H9 (cell line): ENCODE measurements around the gene CHST13. TPM values are rescaled to one million over a fixed set of nuclear protein-coding genes. Genes with fewer than 3 reads are reported as not detected.

Source experiments
- DNase-seq: peaks from one replicate; pipeline ENCODE4 v3.0.0-alpha.2; 2017
- H2AFZ ChIP-seq: one replicate; pipeline ENCODE4 v1.6.1; 2013; ENCODE audit warnings: mild to moderate bottlenecking, low read length, control low read depth, moderate library complexity
- H2AK5ac ChIP-seq: 2 replicates; pipeline ENCODE4 v1.6.1; 2013; ENCODE audit warnings: low read length, control low read depth, mixed read lengths; ENCODE audit not compliant: insufficient read length
- H2BK120ac ChIP-seq: one replicate; pipeline ENCODE4 v1.6.1; 2013; ENCODE audit warnings: low read depth, mild to moderate bottlenecking, low read length, control low read depth, inconsistent platforms; ENCODE audit not compliant: poor library complexity, severe bottlenecking
- H2BK12ac ChIP-seq: 2 replicates; pipeline ENCODE4 v1.6.1; 2013; ENCODE audit warnings: low read length, control low read depth, mixed read lengths, low read depth; ENCODE audit not compliant: insufficient read length
- H2BK15ac ChIP-seq: 2 replicates; pipeline ENCODE4 v1.6.1; 2013; ENCODE audit warnings: low read depth, low read length, control low read depth
- H2BK20ac ChIP-seq: one replicate; pipeline ENCODE4 v1.6.1; 2013; ENCODE audit warnings: low read depth, mild to moderate bottlenecking, low read length, control low read depth, inconsistent platforms; ENCODE audit not compliant: poor library complexity, severe bottlenecking
- H2BK5ac ChIP-seq: 2 replicates; pipeline ENCODE4 v1.6.1; 2013; ENCODE audit warnings: low read length, control low read depth, mixed read lengths; ENCODE audit not compliant: insufficient read length
- H3K14ac ChIP-seq: 2 replicates; pipeline ENCODE4 v1.6.1; 2013; ENCODE audit warnings: low read length, control low read depth; ENCODE audit not compliant: insufficient read depth
- H3K18ac ChIP-seq: 2 replicates; pipeline ENCODE4 v1.6.1; 2013; ENCODE audit warnings: low read depth, mild to moderate bottlenecking, mixed read lengths, low read length, control low read depth; ENCODE audit not compliant: insufficient read length
- H3K23ac ChIP-seq: 2 replicates; pipeline ENCODE4 v1.6.1; 2013; ENCODE audit warnings: low read length, control low read depth, mixed read lengths, low read depth; ENCODE audit not compliant: insufficient read length
- H3K23me2 ChIP-seq: 2 replicates; pipeline ENCODE4 v1.6.1; 2013; ENCODE audit warnings: low read depth, mild to moderate bottlenecking, mixed read lengths, low read length, control low read depth; ENCODE audit not compliant: insufficient read length, poor library complexity, severe bottlenecking
- H3K27ac ChIP-seq: 2 replicates; pipeline ENCODE4 v1.5.1; 2013; ENCODE audit warnings: low read length, control low read depth, mixed read lengths, low read depth; ENCODE audit not compliant: insufficient read length
- H3K27me3 ChIP-seq: 2 replicates; pipeline ENCODE4 v1.6.1; 2013; ENCODE audit warnings: low read length, control low read depth, inconsistent platforms; ENCODE audit not compliant: insufficient read depth
- H3K4ac ChIP-seq: 2 replicates; pipeline ENCODE4 v1.6.1; 2013; ENCODE audit warnings: low read depth, mild to moderate bottlenecking, control low read depth, inconsistent platforms, low read length, moderate library complexity
- H3K4me1 ChIP-seq: 2 replicates; pipeline ENCODE4 v1.6.1; 2013; ENCODE audit warnings: low read length, control low read depth, inconsistent platforms; ENCODE audit not compliant: insufficient read depth
- H3K4me2 ChIP-seq: 2 replicates; pipeline ENCODE4 v1.6.1; 2013; ENCODE audit warnings: low read length, control low read depth, mixed read lengths; ENCODE audit not compliant: insufficient read length, insufficient read depth
- H3K56ac ChIP-seq: 2 replicates; pipeline ENCODE4 v1.6.1; 2013; ENCODE audit warnings: low read depth, mild to moderate bottlenecking, mixed read lengths, low read length, control low read depth; ENCODE audit not compliant: insufficient read length
- H3K79me1 ChIP-seq: 2 replicates; pipeline ENCODE4 v1.6.1; 2013; ENCODE audit warnings: low read depth, mild to moderate bottlenecking, moderate library complexity, low read length, control low read depth, inconsistent platforms; ENCODE audit not compliant: insufficient read depth, poor library complexity, severe bottlenecking
- H3K79me2 ChIP-seq: 2 replicates; pipeline ENCODE4 v1.6.1; 2013; ENCODE audit warnings: low read length, control low read depth, inconsistent platforms; ENCODE audit not compliant: insufficient read depth
- H3K9ac ChIP-seq: 2 replicates; pipeline ENCODE4 v1.6.1; 2013; ENCODE audit warnings: low read length, control low read depth, mixed read lengths; ENCODE audit not compliant: insufficient read length; ENCODE audit errors: extremely low read depth
- H3K9me3 ChIP-seq: one replicate; pipeline ENCODE4 v1.6.1; 2013; ENCODE audit warnings: low read depth, low read length, inconsistent platforms; ENCODE audit not compliant: control insufficient read depth
- H3T11ph ChIP-seq: one replicate; pipeline ENCODE4 v1.6.1; 2013; ENCODE audit warnings: mild to moderate bottlenecking, low read length, control low read depth, inconsistent platforms
- H4K20me1 ChIP-seq: one replicate; pipeline ENCODE4 v1.6.1; 2013; ENCODE audit not compliant: control insufficient read depth, insufficient read length, insufficient read depth
- H4K5ac ChIP-seq: 2 replicates; pipeline ENCODE4 v1.6.1; 2013; ENCODE audit warnings: low read depth, mild to moderate bottlenecking, mixed read lengths, low read length, control low read depth; ENCODE audit not compliant: insufficient read length
- H4K8ac ChIP-seq: replicated peaks from 2 replicates; pipeline ENCODE4 v1.6.1; 2013; ENCODE audit warnings: low read length, control low read depth, mixed read lengths, low read depth; ENCODE audit not compliant: insufficient read length
- H4K91ac ChIP-seq: 2 replicates; pipeline ENCODE4 v1.6.1; 2013; ENCODE audit warnings: low read depth, mild to moderate bottlenecking, moderate library complexity, mixed read lengths, low read length, control low read depth; ENCODE audit not compliant: insufficient read length
- H3K27ac Mint-ChIP-seq, 3 experiments: 2 replicates in 2 of 3; 3 replicates in 1 of 3; pipeline ENCODE4 v1.8.0; 2020 to 2021; ENCODE audit warnings: mixed read lengths in 3 of 3, mild to moderate bottlenecking in 1 of 3, moderate library complexity in 1 of 3
- H3K27me3 Mint-ChIP-seq: 2 replicates; pipeline ENCODE4 v1.8.0; 2021; ENCODE audit warnings: low read depth, mild to moderate bottlenecking, moderate library complexity, mixed read lengths
- H3K36me3 Mint-ChIP-seq, 3 experiments: 2 replicates in 2 of 3; 3 replicates in 1 of 3; pipeline ENCODE4 v1.8.0; 2020 to 2021; ENCODE audit warnings: low read depth in 3 of 3, mixed read lengths in 3 of 3; ENCODE audit not compliant: insufficient read depth in 1 of 3
- H3K4me1 Mint-ChIP-seq, 2 experiments: 2 replicates each; pipeline ENCODE4 v1.8.0; 2020; ENCODE audit warnings: mixed read lengths in 2 of 2
- H3K4me3 Mint-ChIP-seq, 2 experiments: 2 replicates in 1 of 2; 3 replicates in 1 of 2; pipeline ENCODE4 v1.8.0; 2020 to 2021; ENCODE audit warnings: mild to moderate bottlenecking in 2 of 2, mixed read lengths in 2 of 2, moderate library complexity in 1 of 2
- H3K9me3 Mint-ChIP-seq, 2 experiments: 2 replicates in 1 of 2; 3 replicates in 1 of 2; pipeline ENCODE4 v1.8.0; 2020; ENCODE audit warnings: mild to moderate bottlenecking in 2 of 2, mixed read lengths in 2 of 2, moderate library complexity in 1 of 2
- WGBS: extraction: QIAGEN DNeasy Blood & Tissue Kit; methylation state at CpG from one replicate; pipeline ENCODE4 v1.1.7; 2013; ENCODE audit warnings: missing lambda C conversion rate, low lambda C conversion rate, mixed read lengths; ENCODE audit not compliant: insufficient read length; ENCODE audit errors: extremely low coverage; 5-methylcytosine and 5-hydroxymethylcytosine counted together
- total RNA-seq: library from RNA; stranded (reverse); gene quantifications from 2 replicates; pipeline ENCODE4 v1.2.1, GENCODE V29; 2021
- TF ChIP-seq, protein P1 (sequence below): fragments of 200-600 bp; sonication (generic); conservative IDR thresholded peaks from 3 replicates; pipeline ENCODE4 v1.8.0; 2021; ENCODE audit warnings: antibody characterized with exemption, mild to moderate bottlenecking

Gene CHST13
- total RNA-seq, 1 experiment from 2014 or later = 0.85 TPM

DNA sequence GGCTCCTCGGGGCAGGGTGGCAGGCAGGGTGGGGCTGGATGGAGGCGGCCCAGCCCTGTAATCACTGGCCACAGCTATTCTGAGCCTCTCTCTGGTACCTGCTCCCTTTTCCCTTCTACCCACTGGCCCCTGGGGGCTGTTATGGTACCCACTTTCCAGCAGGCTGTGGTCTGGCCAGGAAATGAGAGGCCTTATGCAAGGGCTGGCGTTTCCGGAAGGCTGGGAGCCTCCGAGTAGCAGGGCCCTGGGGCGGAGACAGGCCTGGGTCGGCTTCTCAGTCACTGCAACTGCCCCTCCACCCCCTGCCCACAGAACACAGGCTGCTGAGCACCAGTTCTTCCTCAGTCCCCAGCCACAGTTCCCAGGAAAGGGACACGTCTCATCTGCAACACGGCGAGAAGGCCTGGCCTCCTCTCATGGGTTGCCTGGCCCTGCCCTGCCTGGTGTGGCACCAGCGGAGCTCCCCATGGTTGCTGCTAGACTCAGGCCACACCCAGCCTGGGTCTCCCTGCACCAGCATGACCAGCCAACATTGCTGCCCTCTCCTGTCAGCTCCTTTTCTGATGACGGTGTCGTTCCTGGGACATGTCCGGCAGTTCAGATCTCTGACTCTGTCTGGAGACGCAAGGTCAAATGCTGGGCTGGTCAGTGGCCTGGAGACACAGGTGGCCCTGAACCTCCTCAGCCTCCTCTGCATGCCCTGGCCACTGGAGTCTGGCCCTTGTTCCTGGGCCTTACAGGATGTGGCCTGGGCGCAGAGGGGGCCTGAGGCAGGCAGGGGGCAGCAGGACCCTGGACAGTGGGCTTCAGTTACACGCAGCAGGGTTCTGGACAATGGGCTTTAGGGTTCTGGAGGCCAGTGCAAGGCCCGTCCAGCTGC lies 6.5 kb downstream of the CHST13 start:
- H3K56ac ChIP-seq = no peak overlapping the region
- H4K8ac ChIP-seq = no peak overlapping the region
- TF ChIP-seq, protein P1, sequence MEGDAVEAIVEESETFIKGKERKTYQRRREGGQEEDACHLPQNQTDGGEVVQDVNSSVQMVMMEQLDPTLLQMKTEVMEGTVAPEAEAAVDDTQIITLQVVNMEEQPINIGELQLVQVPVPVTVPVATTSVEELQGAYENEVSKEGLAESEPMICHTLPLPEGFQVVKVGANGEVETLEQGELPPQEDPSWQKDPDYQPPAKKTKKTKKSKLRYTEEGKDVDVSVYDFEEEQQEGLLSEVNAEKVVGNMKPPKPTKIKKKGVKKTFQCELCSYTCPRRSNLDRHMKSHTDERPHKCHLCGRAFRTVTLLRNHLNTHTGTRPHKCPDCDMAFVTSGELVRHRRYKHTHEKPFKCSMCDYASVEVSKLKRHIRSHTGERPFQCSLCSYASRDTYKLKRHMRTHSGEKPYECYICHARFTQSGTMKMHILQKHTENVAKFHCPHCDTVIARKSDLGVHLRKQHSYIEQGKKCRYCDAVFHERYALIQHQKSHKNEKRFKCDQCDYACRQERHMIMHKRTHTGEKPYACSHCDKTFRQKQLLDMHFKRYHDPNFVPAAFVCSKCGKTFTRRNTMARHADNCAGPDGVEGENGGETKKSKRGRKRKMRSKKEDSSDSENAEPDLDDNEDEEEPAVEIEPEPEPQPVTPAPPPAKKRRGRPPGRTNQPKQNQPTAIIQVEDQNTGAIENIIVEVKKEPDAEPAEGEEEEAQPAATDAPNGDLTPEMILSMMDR = peak; percentile 38
- no peaks in the 10 kb centered on the region for H3K23me2 ChIP-seq
- H3K14ac ChIP-seq = no peak overlapping the region
- no peak overlapping the region for H3T11ph ChIP-seq
- H3K79me1 ChIP-seq = no peaks in the 10 kb centered on the region
- no peak overlapping the region for H3K27ac Mint-ChIP-seq
- H2BK12ac ChIP-seq = no peak overlapping the region
- no peak overlapping the region for H4K5ac ChIP-seq
- no peaks in the 10 kb centered on the region for H3K9me3 Mint-ChIP-seq
- no peak overlapping the region for H3K4ac ChIP-seq
- no peak overlapping the region for H2AFZ ChIP-seq
- no peaks in the 10 kb centered on the region for H3K4me1 ChIP-seq
- WGBS = no CpG with 5 or more reads among the region's 18 CpGs
- no peak overlapping the region for H4K91ac ChIP-seq
- no peaks in the 10 kb centered on the region for H3K79me2 ChIP-seq
- no peaks in the 10 kb centered on the region for H3K9me3 ChIP-seq
- no peak overlapping the region for H3K9ac ChIP-seq
- H3K27me3 Mint-ChIP-seq = peaks cover 19% of the 10 kb centered on the region
- no peaks in the 10 kb centered on the region for H3K27me3 ChIP-seq
- H3K18ac ChIP-seq = no peak overlapping the region
- H3K4me3 Mint-ChIP-seq = no peak overlapping the region
- H3K27ac ChIP-seq = no peak overlapping the region
- no peak overlapping the region for H2BK5ac ChIP-seq
- peaks cover 3 to 9% of the 10 kb centered on the region in 2 experiments; a peak in 3 of 4 replicates for H3K4me1 Mint-ChIP-seq
- no peak for DNase-seq
- no peaks in the 10 kb centered on the region; a peak in 1 of 7 replicates for H3K36me3 Mint-ChIP-seq
- no peak overlapping the region for H2BK20ac ChIP-seq
- H3K23ac ChIP-seq = no peak overlapping the region
- no peak overlapping the region for H2BK120ac ChIP-seq
- no peaks in the 10 kb centered on the region for H4K20me1 ChIP-seq
- no peak overlapping the region for H2AK5ac ChIP-seq
- H2BK15ac ChIP-seq = no peak overlapping the region
- H3K4me2 ChIP-seq = no peak overlapping the region
